RWPE1 (cell line): ENCODE measurements around the gene LSM3.
A peak's percentile ranks its signal among the peaks of the same experiment; 100 is the strongest.

Experiments used
- CTCF ChIA-PET: fragments of 350-600 bp; sonication (Branson Sonifier 250); formaldehyde crosslinking; extraction: SDS; loops from one replicate; lab custom pipeline; 2021; lab: Yijun Ruan, JAX
- POLR2A ChIA-PET: fragments of 400-600 bp; formaldehyde crosslinking; extraction: SDS; loops from one replicate; lab custom pipeline; 2020; ENCODE audit warnings: antibody characterized with exemption; ENCODE audit not compliant: low non-redundant PET; lab: Yijun Ruan, JAX
- DNase-seq: peaks from one replicate; pipeline ENCODE4 v3.0.0; 2012; ENCODE audit warnings: low spot score
- H3K27ac ChIP-seq: fragments of 450-650 bp; 2 replicates; pipeline ENCODE4 v1.5.1; 2017
- TF ChIP-seq, protein P1 (sequence below): fragments of 450-650 bp; conservative IDR thresholded peaks from 2 replicates; pipeline ENCODE4 v1.5.1; 2017; ENCODE audit warnings: low read depth, mild to moderate bottlenecking

LSM3 gene

GRCh38 chr3:14154895-14155440 is 23.6 kb upstream of the LSM3 start:
- CTCF ChIA-PET = no interaction called here
- TF ChIP-seq, protein P1, sequence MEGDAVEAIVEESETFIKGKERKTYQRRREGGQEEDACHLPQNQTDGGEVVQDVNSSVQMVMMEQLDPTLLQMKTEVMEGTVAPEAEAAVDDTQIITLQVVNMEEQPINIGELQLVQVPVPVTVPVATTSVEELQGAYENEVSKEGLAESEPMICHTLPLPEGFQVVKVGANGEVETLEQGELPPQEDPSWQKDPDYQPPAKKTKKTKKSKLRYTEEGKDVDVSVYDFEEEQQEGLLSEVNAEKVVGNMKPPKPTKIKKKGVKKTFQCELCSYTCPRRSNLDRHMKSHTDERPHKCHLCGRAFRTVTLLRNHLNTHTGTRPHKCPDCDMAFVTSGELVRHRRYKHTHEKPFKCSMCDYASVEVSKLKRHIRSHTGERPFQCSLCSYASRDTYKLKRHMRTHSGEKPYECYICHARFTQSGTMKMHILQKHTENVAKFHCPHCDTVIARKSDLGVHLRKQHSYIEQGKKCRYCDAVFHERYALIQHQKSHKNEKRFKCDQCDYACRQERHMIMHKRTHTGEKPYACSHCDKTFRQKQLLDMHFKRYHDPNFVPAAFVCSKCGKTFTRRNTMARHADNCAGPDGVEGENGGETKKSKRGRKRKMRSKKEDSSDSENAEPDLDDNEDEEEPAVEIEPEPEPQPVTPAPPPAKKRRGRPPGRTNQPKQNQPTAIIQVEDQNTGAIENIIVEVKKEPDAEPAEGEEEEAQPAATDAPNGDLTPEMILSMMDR = no peak
- DNase-seq = no peak
- POLR2A ChIA-PET = no interaction called here
- H3K27ac ChIP-seq = no peak overlapping the region

DNA sequence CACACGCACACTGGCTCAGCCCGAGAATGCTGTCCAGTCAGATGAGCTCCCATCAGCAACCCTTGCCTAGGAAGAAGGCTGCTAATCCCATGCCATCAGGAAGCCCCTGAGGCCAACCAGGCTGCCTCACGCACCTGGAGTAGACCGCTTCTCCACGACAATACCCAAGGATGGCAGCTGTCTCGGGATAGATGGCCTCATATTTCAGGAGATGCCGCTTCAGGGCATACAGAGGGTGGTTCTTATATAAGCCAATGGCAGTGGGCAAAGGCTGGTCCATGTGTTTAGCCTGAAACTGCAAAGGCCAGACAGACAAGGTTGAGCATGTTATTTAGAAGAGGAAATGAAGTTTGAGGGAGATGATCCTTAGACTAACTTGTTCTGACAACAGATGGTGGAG is 22.4 kb upstream of the LSM3 start:
- CTCF ChIA-PET = no interaction called here
- TF ChIP-seq, protein P1 = no peak
- peak overlapping the region; percentile 75 for H3K27ac ChIP-seq
- DNase-seq = no peak
- POLR2A ChIA-PET = interaction anchor here (1.1 kb wide), 1 partner anchor 512 kb away, joined by 11 read pairs; no protein-coding TSS in a partner anchor

DNA sequence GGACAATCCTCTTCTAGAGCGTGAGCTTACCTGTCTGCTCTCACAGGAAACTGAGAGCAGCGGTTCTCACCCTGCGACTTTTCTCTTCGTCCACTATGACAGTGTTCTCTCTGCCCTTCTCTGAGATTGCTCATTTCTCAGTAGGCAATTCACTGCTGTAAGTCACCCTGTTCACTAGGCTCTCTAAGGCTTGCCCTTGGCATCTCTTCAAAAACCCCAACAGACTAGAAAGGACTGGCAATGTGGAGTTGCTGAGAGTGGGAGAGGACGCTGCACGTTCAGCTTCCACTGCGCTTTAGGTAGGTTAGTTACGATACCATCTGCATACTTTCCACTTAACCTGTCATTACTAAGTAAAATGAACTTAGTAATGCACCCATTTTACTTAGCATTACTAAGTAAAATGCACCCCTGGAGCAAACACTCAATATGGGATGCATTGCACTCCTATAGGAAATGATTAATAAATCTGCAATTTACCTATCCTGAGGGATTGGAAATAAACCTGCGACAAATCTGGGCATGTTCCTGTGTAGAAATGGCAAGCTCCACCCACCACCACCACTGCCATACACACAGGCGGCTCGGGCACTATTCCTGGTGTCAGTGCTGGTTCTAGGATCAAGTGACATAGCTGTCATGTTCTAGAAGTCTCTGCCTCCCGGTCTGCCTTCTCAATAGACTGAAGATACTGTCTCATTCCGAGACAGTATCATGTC is 21.6 kb upstream of the LSM3 start:
- peak; percentile 49 for DNase-seq
- CTCF ChIA-PET = no interaction called here
- H3K27ac ChIP-seq = peak overlapping the region; percentile 75
- POLR2A ChIA-PET = interaction anchor here (0.8 to 1.1 kb wide), 2 partner anchors 225 to 512 kb away, joined by 3 to 11 read pairs; no protein-coding TSS in a partner anchor
- TF ChIP-seq, protein P1 = no peak

DNA sequence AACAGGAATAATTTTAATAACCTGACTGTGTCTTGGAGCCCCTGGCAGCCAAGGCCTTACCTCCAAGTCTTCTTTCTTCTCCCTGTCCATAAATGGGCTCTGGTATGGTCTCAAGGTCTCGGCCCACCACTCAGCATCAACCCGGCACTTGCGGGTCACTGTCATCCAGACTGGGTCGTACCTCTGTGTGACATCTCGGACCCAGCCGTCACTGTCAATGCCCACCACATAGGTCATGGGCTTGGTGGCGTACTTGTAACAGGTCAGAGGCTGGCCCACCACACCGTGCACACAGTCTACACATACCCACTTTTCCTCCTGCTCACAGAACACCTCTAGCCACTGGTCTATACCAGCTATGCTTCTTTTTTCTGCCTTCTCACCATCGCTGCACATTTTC is 20.7 kb upstream of the LSM3 start:
- TF ChIP-seq, protein P1 = no peak
- POLR2A ChIA-PET = interaction anchor here (0.8 kb wide), 1 partner anchor 226 kb away, joined by 3 read pairs; no protein-coding TSS in a partner anchor
- H3K27ac ChIP-seq = peak overlapping the region; percentile 58
- DNase-seq = no peak
- CTCF ChIA-PET = no interaction called here

DNA sequence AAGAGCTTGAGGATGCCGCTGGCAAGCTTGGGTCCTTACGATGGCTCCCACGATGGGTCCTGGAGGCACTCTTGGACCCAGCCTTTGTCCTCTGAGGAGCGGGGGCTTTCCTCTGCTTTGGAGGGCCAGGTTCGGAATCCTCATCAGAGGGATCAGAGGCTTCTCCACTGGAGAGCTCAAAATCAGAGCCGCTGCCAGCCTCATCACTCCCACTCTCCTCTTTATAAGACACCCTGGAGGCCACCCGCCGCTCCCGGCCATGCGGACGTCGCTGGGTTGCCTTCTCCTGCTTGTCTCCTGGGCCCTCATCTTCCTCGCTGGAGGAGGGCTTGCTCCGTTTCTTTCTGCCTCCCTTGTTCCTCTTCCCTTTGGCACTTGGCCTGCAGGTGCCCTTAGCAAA is 20.2 kb upstream of the LSM3 start:
- DNase-seq = no peak
- ChIA-PET CTCF (no interaction called here), POLR2A (no interaction called here)
- TF ChIP-seq, protein P1 = no peak
- peak overlapping the region; percentile 58 for H3K27ac ChIP-seq

GRCh38 chr3:14159426-14159825 is 19.2 kb upstream of the LSM3 start:
- POLR2A ChIA-PET = no interaction called here
- CTCF ChIA-PET = no interaction called here
- TF ChIP-seq, protein P1 = no peak

More at GRCh38 chr3:14159426-14159825, 19.2 kb upstream of the LSM3 start:
- no peak overlapping the region for H3K27ac ChIP-seq
- DNase-seq = no peak
